ENCODE results near the gene KIAA0040. TPM values are rescaled to one million over a fixed set of nuclear protein-coding genes. Genes with fewer than 3 reads are reported as not detected.

Gene KIAA0040
- total RNA-seq (10 to 100 TPM in 6 of 10 donors, 1 to 10 TPM in 4; 6.3 to 37.2 (median 11.1) TPM), polyA plus RNA-seq (10 to 100 TPM in 1 of 2 donors, 1 to 10 TPM in 1; 8.7 to 13.1 TPM)
- long read RNA-seq, donor 1, full-length matches to known transcripts: 3 of 6 reads
- long read RNA-seq, donor 1, partial matches to known transcripts: 0 of 6 reads
- long read RNA-seq, donor 1, other reads (novel, unspliced or antisense): 3 of 6 reads
- long read RNA-seq, donor 2, full-length matches to known transcripts: 6 of 8 reads
- long read RNA-seq, donor 2, partial matches to known transcripts: 0 of 8 reads
- long read RNA-seq, donor 2, other reads (novel, unspliced or antisense): 2 of 8 reads
- long read RNA-seq, donor 3, full-length matches to known transcripts: 10 of 60 reads
- long read RNA-seq, donor 3, partial matches to known transcripts: 0 of 60 reads
- long read RNA-seq, donor 3, other reads (novel, unspliced or antisense): 50 of 60 reads

- Histone ChIP-seq H3K9me3 (no peaks in the 10 kb centered on the region), H3K27me3 (no peaks in the 10 kb centered on the region), H3K4me3 (peak within 1 kb of the TSS; percentile 49 to 95 (median 74)), H3K36me3 (no peaks in the 10 kb centered on the region), H3K27ac (peak within 1 kb of the TSS; percentile 79 to 97 (median 88)), H3K4me1 (peaks cover 6 to 66% (median 46%) of the 10 kb centered on the region in 9 donors)
- ATAC-seq (peak; percentile 85 to 94 (median 87)), DNase-seq (peak; percentile 84 to 87)
- TF ChIP-seq CTCF (IDR thresholded peaks at IDR 0.05): peak in 3 of 9 donors; percentile 33 to 43 (median 36)
- intact Hi-C loops (cut with DNase I): loop anchor here in 1 of 10 donors (5.0 kb wide), 1 partner anchor 36 kb away; no protein-coding TSS in a partner anchor
- WGBS, 2 donors: 1 to 3% methylated on average over 56 to 62 of the region's 62 CpGs
Measured at GRCh38 chr1:175192630-175193526, at the start of gene KIAA0040. Gene KIAA0040, minus strand, starts transcription at chr1:175192776. Its CDS starts 31,763 bp downstream, at chr1:175161013.

GRCh38 chr1:175237389-175237788 lies 44.8 kb upstream of the KIAA0040 start:
- WGBS, 2 donors: 88 to 90% methylated on average over 1 of the region's 1 CpG
- no peak for ATAC-seq
- no peaks in the 10 kb centered on the region for H3K4me1 ChIP-seq
- TF ChIP-seq CTCF (IDR thresholded peaks at IDR 0.05): no peak
- no peaks in the 10 kb centered on the region for H3K27me3 ChIP-seq
- H3K27ac ChIP-seq: no peak overlapping the region
- no peak for DNase-seq
- intact Hi-C loops (cut with DNase I): no loop called here
- no peak overlapping the region for H3K4me3 ChIP-seq
- H3K36me3 ChIP-seq: no peaks in the 10 kb centered on the region
- peaks cover 0 to 35% (median 0%) of the 10 kb centered on the region in 11 donors for H3K9me3 ChIP-seq

GRCh38 chr1:175234639-175235038 lies 42.1 kb upstream of the KIAA0040 start:
- no peak for ATAC-seq

More at GRCh38 chr1:175234639-175235038, 42.1 kb upstream of the KIAA0040 start:
- Histone ChIP-seq H3K4me1 (no peaks in the 10 kb centered on the region), H3K9me3 (peaks cover 0 to 35% (median 0%) of the 10 kb centered on the region in 11 donors), H3K27me3 (no peaks in the 10 kb centered on the region), H3K27ac (no peak overlapping the region), H3K36me3 (no peaks in the 10 kb centered on the region), H3K4me3 (no peak overlapping the region)
- 86% methylated on average over 3 of the region's 3 CpGs for WGBS, 2 donors
- TF ChIP-seq CTCF (IDR thresholded peaks at IDR 0.05): no peak
- no peak for DNase-seq
- intact Hi-C loops (cut with DNase I): no loop called here

Measured in heart right ventricle (tissue), 16 donors.